Midbrain (tissue), 1 donor: ENCODE measurements around the gene ASXL2.
"Not testable (repeated sequence)": the region's sequence is repeated elsewhere in the genome, so short reads cannot be mapped to it uniquely, and the experiment has no call there.

Source experiments
- DNase-seq: peaks from one replicate; lab custom pipeline; 2025; lab: John Stamatoyannopoulos, UW

ASXL2 gene

DNA sequence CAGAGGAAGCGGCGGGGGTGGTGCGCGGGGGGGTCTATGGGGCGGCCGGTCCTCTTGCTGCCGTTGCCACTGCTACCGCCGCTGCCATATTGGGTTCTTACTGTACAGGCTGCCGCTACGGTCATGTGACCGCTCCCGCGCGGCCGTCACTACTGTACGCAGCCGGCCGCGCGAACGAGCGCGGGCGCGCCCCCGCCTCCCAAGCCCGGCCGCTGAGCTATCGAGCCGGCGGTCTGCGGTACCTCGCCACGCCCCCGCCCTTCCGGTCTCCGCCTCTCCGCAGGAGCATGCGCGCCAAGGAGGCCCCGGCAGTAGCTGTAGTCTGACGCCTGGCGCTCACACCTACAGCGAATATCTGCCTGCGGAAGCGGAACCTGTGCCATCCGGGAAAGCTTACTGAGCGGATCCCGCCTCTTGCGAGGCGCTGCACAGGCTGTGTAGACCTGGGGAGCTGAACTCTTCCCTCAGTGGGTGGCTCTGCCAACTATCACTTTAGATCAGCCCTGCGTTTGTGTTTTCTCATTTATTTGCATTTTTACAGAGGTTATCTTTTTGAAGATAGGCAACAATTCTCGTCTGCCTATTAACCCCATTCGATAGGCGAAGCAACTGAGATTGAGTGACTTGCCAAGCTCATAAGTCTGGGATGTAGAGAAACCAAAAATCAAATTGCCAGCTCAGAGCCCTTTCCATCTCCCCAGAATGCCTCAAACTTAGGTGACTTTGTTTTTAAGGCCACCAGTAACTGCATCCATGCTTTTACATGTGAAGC is at the start of gene ASXL2:
Gene ASXL2, minus strand, starts transcription at position 127 of the 772 bp plus-strand sequence. CDS start 265 bp downstream, outside the sequence.
- DNase-seq: peak; percentile 97

DNA sequence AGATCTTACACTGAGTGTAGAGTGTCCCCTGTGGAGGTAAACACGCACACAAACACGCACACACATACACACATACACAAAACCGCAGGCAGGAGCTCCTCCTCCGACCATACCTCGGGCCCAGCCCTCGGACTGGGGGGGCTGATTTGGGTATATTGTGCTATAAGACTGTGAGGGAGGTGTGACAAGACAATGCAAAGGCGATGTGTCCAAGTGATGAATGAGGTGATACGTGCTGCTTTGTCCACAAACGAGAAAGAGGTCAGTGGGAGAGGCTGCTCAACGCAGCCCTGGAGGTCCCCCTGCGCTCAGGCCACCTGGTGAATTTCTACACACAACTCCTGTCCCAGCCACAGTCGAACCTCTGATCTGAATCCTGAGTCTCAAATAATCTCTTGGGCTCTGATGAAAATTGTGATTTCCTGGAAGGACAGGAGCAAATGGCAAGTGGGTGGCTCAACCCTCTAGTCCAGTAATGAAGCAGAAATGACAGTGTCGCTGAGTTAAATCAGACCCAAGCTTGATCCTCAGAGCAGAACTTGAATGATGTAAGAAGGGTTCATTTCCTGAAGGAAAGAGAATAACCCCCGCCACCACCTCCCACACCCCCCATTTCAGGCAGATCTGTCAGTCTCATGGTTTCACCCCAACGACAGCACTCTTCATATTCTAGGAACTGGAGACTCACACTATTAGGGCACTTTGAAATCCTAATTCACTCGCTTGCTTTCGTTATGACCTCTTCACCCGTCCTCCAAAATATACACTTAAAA is 48.9 kb upstream of the ASXL2 start:
- no peak for DNase-seq

DNA sequence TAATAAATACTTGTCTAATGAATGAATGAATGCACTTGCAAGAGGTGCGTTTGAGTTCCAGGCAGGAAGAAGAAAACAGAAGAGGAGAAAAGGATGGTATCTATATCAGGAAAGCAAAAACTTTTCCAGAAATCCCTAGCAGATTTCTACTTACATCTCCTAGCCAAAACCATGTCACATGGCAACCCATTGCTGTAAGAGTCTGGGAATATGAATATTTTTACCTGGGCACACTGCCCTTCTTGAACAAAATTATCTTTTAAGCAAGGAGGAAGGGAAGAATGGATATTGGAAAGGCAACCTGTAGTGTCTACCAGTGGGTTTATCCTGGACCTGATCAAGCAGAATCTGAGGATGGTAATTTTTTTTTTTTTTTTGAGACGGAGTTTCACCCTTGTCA is 44.2 kb upstream of the ASXL2 start:
- DNase-seq: no peak

GRCh38 chr2:25920786-25921415 is 42.6 kb upstream of the ASXL2 start:
- DNase-seq: no peak

GRCh38 chr2:25920336-25920735 is 42.0 kb upstream of the ASXL2 start:
- DNase-seq: no peak

DNA sequence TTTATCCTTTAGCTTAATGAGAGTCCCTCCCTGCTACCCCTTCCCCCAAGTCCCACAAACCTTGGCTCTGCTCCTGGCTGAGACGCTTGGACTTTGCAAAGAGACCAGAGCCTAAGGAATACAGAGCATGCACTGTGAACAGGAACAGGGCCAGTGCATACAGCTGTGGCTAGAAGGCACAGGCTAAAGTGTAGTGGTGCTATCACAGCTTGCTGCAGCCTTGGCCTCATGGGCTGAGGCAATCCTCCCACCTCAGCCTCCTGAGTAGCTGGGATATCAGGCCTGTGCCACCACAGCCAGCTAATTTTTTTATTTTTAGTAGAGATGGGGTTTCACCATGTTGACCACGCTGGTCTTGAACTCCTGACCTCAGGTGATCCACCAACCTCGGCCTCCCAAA is 39.5 kb upstream of the ASXL2 start:
- no peak for DNase-seq

- DNase-seq: not testable (repeated sequence)
Measured at GRCh38 chr2:25917411-25917810, 39.1 kb upstream of the ASXL2 start.

GRCh38 chr2:25915944-25916772 is 37.9 kb upstream of the ASXL2 start:
- not testable (repeated sequence) for DNase-seq

GRCh38 chr2:25915411-25915810 is 37.1 kb upstream of the ASXL2 start:
- DNase-seq: not testable (repeated sequence)

GRCh38 chr2:25913696-25913973 is 35.3 kb upstream of the ASXL2 start:
- not testable (repeated sequence) for DNase-seq

GRCh38 chr2:25912851-25913695 is 34.8 kb upstream of the ASXL2 start:
- DNase-seq: no peak

GRCh38 chr2:25909574-25909973 is 31.3 kb upstream of the ASXL2 start:
- not testable (repeated sequence) for DNase-seq

DNA sequence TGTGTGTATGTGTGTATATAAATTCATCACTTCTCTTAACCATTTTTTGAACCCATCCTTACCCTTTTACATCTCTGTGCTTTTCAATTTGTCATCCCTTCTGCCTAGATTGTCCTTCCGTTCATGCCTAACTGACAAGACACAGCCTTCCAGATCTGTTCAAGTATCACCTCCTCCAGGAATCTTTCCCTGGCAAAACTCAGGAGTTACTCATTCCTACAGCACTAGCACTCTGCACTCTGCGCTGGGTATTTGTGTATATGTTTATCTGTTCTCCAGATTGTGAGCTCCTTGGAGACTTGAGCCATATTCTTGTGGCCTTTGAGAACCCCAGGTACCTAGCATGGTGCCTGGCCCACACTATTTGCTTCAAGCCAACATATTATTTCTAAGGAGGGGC is 26.8 kb upstream of the ASXL2 start:
- no peak for DNase-seq

- DNase-seq: no peak
Measured at GRCh38 chr2:25903216-25903776, 25.0 kb upstream of the ASXL2 start.

GRCh38 chr2:25899404-25899970 is 21.2 kb upstream of the ASXL2 start:
- DNase-seq: no peak

GRCh38 chr2:25897506-25897905 is 19.2 kb upstream of the ASXL2 start:
- no peak for DNase-seq

DNA sequence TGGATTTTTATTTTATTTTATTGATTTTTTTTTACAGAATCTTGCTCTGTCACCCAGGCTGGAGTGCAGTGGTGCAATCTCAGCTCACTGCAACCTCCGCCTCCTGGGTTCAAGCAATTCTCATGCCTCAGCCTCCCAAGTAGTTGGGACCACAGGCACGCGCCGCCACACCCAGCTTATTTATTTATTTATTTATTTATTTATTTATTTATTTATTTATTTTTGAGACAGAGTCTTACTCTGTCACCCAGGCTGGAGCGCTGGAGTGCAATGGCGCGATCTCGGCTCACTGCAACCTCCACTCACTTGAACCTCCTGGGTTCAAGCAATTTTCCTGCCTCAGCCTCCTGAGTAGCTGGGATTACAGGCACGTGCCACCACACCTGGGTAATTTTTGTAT is 18.0 kb upstream of the ASXL2 start:
- not testable (repeated sequence) for DNase-seq

DNA sequence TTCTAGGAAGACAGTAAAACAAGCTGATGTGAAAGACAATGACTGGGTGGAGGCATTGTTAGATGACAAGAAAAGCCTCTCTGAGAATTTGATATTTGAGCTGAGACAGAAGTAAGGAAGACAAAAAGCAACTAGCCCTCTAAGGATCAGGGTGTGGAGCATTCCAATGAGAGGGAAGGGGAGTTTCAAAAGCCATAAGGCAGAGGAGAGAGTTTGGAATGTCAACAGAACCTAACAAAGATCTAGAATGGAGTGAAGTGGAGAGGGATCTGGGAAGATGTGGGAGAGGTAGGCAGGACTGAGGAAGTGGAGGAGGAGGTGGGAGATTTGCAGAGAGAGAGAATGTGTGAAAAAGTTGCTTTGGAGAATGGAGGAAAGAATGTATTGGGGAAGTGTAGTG is 17.3 kb upstream of the ASXL2 start:
- DNase-seq: no peak

- no peak for DNase-seq
Measured at GRCh38 chr2:25895018-25895417, 16.7 kb upstream of the ASXL2 start.

- peak; percentile 55 for DNase-seq
Measured at GRCh38 chr2:25894135-25894830, 16.0 kb upstream of the ASXL2 start.
